Gastrocnemius medialis (tissue), 4 donors: ENCODE measurements around the gene PALD1. TPM values are rescaled to one million over a fixed set of nuclear protein-coding genes. Genes with fewer than 3 reads are reported as not detected.

ENCODE experiments used
- ATAC-seq, 2 donors: fragments of 150-250 bp; one replicate each; pipeline ENCODE4 v1.9.1; 2016
- DNase-seq, 2 donors: peaks; one replicate each; pipeline ENCODE4 v3.0.0-alpha.2; 2019
- H3K27ac ChIP-seq, 4 donors: fragments of 200-600 bp; sonication (generic); 1 replicate in 1 of 4; 2 replicates in 3 of 4; pipeline ENCODE4 v1.5.1; 2016 to 2018; ENCODE audit warnings: mild to moderate bottlenecking in 2 of 4, moderate library complexity in 1 of 4
- H3K27me3 ChIP-seq, 3 donors: fragments of 200-600 bp; sonication (generic) in 2 of 3; 1 replicate in 1 of 3; 2 replicates in 2 of 3; pipeline versions ENCODE4 v1.5.1 to v1.6.0; 2016 to 2019; ENCODE audit warnings: mild to moderate bottlenecking in 1 of 3, moderate library complexity in 1 of 3
- H3K36me3 ChIP-seq, 2 donors: fragments of 200-600 bp; sonication (generic) in 1 of 2; one replicate each; pipeline ENCODE4 v1.5.1; 2017 to 2018
- H3K4me1 ChIP-seq, 2 donors: fragments of 200-600 bp; sonication (generic) in 1 of 2; one replicate each; pipeline ENCODE4 v1.5.1; 2016 to 2017; ENCODE audit warnings: mild to moderate bottlenecking in 2 of 2
- H3K4me3 ChIP-seq, 4 donors: fragments of 200-600 bp; sonication (generic) in 3 of 4; 1 replicate in 1 of 4; 2 replicates in 3 of 4; pipeline ENCODE4 v1.5.1; 2016 to 2019; ENCODE audit warnings: mild to moderate bottlenecking in 2 of 4
- H3K9me3 ChIP-seq, 3 donors: fragments of 200-600 bp; sonication (generic) in 2 of 3; 1 replicate in 1 of 3; 2 replicates in 2 of 3; pipeline ENCODE4 v1.5.1; 2016 to 2019
- POLR2A ChIP-seq, 2 donors: fragments of 450-650 bp; IDR thresholded peaks; one replicate each; pipeline ENCODE4 v1.6.1; 2017; ENCODE audit warnings: antibody characterized with exemption in 2 of 2, mild to moderate bottlenecking in 2 of 2, moderate library complexity in 2 of 2
- in situ Hi-C, 4 donors: fragments of 200-750 bp; cut with MboI; loops; one replicate each; pipeline versions ENCODE4 v1.15.0 to v1.8.0; 2017; ENCODE audit warnings: low sequenced_read_pairs in 4 of 4
- intact Hi-C: fragments of 100-400 bp; cut with DNase I; formaldehyde crosslinking; loops from one replicate; pipeline ENCODE4 v1.15.1; 2023; ENCODE audit warnings: low total_unique reads
- total RNA-seq, 4 donors: library from RNA; depleted of rRNA; stranded (reverse); fragments of >200 nt; gene quantifications; one replicate each; pipeline versions ENCODE4 v1.1.0 to v1.2.3, GENCODE V29; 2016
- TF ChIP-seq, protein P1 (sequence below), 5 experiments: fragments of 450-650 bp in 3 of 5; fragments of 200-600 bp in 2 of 5; sonication (generic) in 2 of 5; IDR thresholded peaks in 4 of 5; conservative IDR thresholded peaks in 1 of 5; 1 replicate in 4 of 5; 2 replicates in 1 of 5; pipeline ENCODE4 v1.5.1; 2016 to 2019; ENCODE audit warnings: antibody characterized with exemption in 5 of 5, mild to moderate bottlenecking in 3 of 5, moderate library complexity in 3 of 5

The PALD1 gene
- total RNA-seq, 4 donors from 2014 or later: 1.4 to 4.1 (median 2.3) TPM

DNA sequence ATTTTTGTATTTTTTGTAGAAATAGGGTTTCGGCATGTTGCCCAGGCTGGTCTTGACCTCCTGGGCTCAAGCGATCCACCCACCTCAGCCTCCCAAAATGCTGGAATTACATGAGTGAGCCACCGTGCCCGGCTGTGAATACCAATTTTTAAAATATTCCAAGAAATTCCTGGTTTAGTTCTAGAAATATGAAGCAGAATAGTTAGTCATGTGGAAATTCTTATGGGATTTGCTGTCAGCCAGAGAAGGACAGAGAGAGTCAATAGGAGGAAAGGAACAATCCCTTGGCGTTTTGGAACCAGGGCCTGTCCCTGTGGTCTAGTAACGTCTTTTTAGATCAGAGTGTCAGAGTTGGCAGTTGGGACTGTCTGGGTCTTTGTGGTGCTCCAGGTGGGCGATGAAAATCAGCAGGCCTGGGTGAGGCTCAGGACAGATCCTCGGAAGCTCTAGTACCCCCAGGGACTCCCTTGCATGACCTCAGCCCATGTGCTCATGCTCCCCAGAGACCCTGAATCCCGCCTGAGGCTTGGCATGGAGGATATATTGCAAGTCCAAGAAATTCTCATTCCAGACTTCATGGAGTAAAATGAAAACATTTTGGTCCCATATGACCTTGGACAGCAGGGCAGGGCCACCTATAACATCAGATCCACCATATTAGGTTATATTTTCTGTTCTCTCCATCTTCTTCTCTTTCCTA is 44.8 kb upstream of the PALD1 start:
- no peak for ATAC-seq
- peak overlapping the region; percentile 17 to 87 (median 52) for H3K27ac ChIP-seq
- in situ Hi-C loops: loop anchor here in 1 of 4 donors (25.0 kb wide), 1 partner anchor 329 kb away; no protein-coding TSS in a partner anchor
- H3K9me3 ChIP-seq: no peaks in the 10 kb centered on the region
- no peaks in the 10 kb centered on the region for H3K27me3 ChIP-seq
- no peak for DNase-seq
- H3K4me1 ChIP-seq: peaks cover 42 to 53% of the 10 kb centered on the region in 2 donors
- no peak for TF ChIP-seq POLR2A (IDR thresholded peaks at IDR 0.05)
- TF ChIP-seq, protein P1, sequence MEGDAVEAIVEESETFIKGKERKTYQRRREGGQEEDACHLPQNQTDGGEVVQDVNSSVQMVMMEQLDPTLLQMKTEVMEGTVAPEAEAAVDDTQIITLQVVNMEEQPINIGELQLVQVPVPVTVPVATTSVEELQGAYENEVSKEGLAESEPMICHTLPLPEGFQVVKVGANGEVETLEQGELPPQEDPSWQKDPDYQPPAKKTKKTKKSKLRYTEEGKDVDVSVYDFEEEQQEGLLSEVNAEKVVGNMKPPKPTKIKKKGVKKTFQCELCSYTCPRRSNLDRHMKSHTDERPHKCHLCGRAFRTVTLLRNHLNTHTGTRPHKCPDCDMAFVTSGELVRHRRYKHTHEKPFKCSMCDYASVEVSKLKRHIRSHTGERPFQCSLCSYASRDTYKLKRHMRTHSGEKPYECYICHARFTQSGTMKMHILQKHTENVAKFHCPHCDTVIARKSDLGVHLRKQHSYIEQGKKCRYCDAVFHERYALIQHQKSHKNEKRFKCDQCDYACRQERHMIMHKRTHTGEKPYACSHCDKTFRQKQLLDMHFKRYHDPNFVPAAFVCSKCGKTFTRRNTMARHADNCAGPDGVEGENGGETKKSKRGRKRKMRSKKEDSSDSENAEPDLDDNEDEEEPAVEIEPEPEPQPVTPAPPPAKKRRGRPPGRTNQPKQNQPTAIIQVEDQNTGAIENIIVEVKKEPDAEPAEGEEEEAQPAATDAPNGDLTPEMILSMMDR (IDR thresholded peaks at IDR 0.05 in 4 of 5, conservative IDR thresholded peaks at IDR 0.05 in 1 of 5): no peak
- intact Hi-C loops: no loop called here
- peaks cover 0 to 7% of the 10 kb centered on the region in 2 donors for H3K36me3 ChIP-seq
- no peak overlapping the region for H3K4me3 ChIP-seq

GRCh38 chr10:70435241-70436085 is 43.1 kb upstream of the PALD1 start:
- ATAC-seq (no peak), DNase-seq (peak in 1 of 2 donors; percentile 49)
- Histone ChIP-seq H3K27me3 (peaks cover 4 to 8% (median 7%) of the 10 kb centered on the region in 3 donors), H3K36me3 (no peaks in the 10 kb centered on the region), H3K4me3 (no peak overlapping the region), H3K9me3 (no peaks in the 10 kb centered on the region), H3K27ac (peak overlapping the region in 1 of 4 donors; percentile 20), H3K4me1 (peaks cover 25 to 39% of the 10 kb centered on the region in 2 donors)
- TF ChIP-seq POLR2A (IDR thresholded peaks at IDR 0.05): no peak
- TF ChIP-seq, protein P1 (IDR thresholded peaks at IDR 0.05 in 4 of 5, conservative IDR thresholded peaks at IDR 0.05 in 1 of 5): no peak
- intact Hi-C loops: no loop called here
- in situ Hi-C loops: loop anchor here in 1 of 4 donors (25.0 kb wide), 1 partner anchor 327 kb away; no protein-coding TSS in a partner anchor

DNA sequence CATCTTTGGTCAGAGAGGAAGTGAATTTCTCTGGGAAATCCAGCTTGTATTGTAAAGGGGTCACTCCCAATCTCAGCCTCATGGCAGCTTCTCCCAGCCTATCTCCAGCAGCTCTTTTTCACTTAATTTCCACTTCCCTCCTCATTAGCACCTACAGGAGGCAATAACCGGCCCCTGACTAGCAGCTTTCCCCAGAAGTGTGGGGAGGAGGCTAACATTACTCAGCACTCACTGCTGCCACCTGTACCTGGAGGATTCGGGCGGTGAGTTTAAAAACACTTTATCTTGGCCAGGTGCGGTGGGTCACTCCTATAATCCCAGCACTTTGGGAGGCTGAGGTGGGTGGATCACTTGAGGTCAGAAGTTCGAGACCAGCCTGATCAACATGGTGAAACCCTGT is 40.8 kb upstream of the PALD1 start:
- no peak for ATAC-seq
- in situ Hi-C loops (loop anchor here in 1 of 4 donors (25.0 kb wide), 1 partner anchor 325 kb away; no protein-coding TSS in a partner anchor), intact Hi-C loops (no loop called here)
- no peaks in the 10 kb centered on the region for H3K9me3 ChIP-seq
- H3K36me3 ChIP-seq: no peaks in the 10 kb centered on the region
- TF ChIP-seq, protein P1 (IDR thresholded peaks at IDR 0.05 in 4 of 5, conservative IDR thresholded peaks at IDR 0.05 in 1 of 5): no peak
- TF ChIP-seq POLR2A (IDR thresholded peaks at IDR 0.05): no peak
- H3K4me3 ChIP-seq: no peak overlapping the region
- peaks cover 17 to 27% (median 23%) of the 10 kb centered on the region in 3 donors for H3K27me3 ChIP-seq
- DNase-seq: no peak
- no peak overlapping the region for H3K27ac ChIP-seq
- H3K4me1 ChIP-seq: peaks cover 3 to 24% of the 10 kb centered on the region in 2 donors

DNA sequence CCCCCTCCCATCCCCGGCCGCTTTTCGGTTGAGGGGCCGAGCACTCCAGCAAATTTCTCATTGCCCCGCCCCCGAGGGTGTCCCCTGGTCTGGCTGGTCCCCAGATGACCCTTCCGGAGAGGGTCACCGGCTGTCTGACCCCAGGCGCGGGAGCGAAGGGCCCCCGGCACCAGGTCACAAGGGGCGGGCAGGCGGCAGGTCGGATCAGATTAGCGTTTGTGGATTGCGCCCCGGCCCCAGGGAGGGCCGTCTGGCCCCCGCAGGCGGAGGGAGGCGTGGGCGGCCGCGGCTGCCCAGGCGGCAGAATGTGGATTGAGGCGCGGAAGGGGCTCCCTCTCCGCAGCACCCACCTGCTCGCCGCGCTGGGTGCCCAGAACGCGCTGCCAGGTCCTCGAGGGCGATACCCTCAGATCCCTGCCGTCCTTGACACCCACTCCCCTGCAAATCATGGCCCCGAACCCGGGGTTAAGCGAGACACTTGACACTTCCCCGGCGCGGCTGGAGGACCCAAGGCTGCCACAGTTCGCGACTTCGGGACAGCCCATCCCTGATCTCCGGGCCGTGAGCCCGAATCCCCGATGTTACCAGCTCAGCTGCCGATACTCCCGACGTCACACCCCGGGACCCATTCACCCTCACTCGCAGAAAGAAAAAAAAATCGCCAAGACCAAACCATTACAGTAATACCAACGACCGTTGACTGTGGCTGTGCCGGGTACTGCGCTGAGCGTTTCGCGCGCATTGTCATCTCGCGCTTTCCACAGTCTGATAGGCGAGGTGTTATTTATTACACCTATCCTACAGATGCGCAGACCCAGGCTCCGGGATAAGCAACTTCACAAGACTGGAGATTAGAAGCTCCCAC is 38.0 kb upstream of the PALD1 start:
- TF ChIP-seq, protein P1 (IDR thresholded peaks at IDR 0.05 in 4 of 5, conservative IDR thresholded peaks at IDR 0.05 in 1 of 5): no peak
- TF ChIP-seq POLR2A (IDR thresholded peaks at IDR 0.05): no peak
- DNase-seq (no peak), ATAC-seq (peak in 1 of 2 donors; percentile 21)
- no peak overlapping the region for H3K27ac ChIP-seq
- peak overlapping the region; percentile 17 to 40 (median 28) for H3K4me3 ChIP-seq
- peaks cover 17 to 27% (median 23%) of the 10 kb centered on the region in 3 donors for H3K27me3 ChIP-seq
- intact Hi-C loops: no loop called here
- H3K36me3 ChIP-seq: no peaks in the 10 kb centered on the region
- peaks cover 0 to 10% of the 10 kb centered on the region in 2 donors for H3K4me1 ChIP-seq
- in situ Hi-C loops: loop anchor here in 1 of 4 donors (25.0 kb wide), 1 partner anchor 322 kb away; no protein-coding TSS in a partner anchor
- no peaks in the 10 kb centered on the region for H3K9me3 ChIP-seq
